NOMO-1 treated with DMSO at 0.1 percent for 48 hours (cell line): ENCODE results near the gene TOX3.

Experiments used
- DNase-seq: peaks from one replicate; lab custom pipeline; 2025; ENCODE audit not compliant: unreplicated experiment; lab: John Stamatoyannopoulos, UW

Gene TOX3

GRCh38 chr16:52494621-52495020 lies 52.3 kb downstream of the TOX3 start:
- DNase-seq: no peak

DNA sequence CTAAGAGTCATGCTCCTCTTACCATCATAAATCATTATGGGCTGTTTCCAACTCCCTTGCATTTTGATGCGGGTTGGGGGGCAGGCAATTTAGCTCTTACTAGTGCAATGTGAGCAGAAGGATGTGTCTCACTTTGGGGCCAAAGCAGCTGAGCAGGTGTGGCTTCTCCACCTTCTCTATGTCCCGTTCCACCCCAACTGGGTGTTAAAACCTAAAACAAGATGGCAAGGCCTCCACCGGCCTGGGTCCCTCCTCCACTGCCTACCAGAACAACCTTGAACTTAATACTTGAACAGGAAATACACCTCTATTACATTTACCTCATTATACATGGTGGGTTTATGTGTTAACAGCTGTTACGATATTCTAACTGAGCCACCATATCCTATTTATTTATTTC lies 52.8 kb downstream of the TOX3 start:
- DNase-seq: no peak

DNA sequence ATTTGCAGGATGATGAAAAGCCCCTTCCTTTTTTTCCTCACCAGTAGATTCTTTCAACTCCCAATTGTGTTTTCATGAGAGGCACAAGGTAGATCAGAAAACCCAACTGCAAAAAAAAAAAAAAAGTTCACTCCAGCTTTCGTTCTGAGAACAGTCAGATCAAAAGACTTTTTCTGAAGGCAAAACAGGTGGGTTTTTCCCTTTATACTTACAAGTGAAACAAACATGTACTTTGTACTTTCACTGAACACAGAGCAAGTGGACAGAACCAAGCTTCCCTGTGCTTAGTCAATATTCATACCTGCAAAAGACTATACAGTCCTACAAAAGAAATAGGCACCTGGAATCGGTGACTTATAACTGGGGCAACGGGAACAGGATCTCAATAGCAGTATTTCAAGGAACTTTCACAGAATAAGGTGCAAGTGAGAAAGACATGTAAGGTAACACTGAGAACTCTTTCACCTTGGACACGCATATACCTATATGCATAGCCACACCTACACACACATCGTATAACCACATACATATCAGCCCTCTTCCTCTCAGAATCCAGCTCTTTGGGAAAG lies 54.1 kb downstream of the TOX3 start:
- DNase-seq: no peak

DNA sequence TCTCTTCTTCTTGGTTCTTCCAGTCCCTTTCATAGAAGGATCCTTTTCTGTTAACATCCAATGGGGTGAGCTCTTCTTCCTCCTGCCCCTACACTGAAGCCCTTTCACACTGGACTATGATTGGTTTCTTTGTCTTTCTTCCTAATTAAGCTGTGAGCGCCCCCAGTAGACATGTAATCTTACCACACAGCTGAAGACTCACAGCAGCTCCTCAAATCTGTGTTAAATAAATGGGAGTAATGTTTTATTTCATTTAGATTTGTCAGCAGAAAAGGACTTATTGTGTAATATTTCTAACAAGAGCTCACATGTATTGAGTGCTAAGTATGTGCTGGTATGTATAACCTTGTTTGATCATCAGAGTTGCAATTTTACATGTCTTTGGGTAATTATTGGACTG lies 55.7 kb downstream of the TOX3 start:
- no peak for DNase-seq

- no peak for DNase-seq
Measured at GRCh38 chr16:52489894-52490293, 57.0 kb downstream of the TOX3 start.

DNA sequence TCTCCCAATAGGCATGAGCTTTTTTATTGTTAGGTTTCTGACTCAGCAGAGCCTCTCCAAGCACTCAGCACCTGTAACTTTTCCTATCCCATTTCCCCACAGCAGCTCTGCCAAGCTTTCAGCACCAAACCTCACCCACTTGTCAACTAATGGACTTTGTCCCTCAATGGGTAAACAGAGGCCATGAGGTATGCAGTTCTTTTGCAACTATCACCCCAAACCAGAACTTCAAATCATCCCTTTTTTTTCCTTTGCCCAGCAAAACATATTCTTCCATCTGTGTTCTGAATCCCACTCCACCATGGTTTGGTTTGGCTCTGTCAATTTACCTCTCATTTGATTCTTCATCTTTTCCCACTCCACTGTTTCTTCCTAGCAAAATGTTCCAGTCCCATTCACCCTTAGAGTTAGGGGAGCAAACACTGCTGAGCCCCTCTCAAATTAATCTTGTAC lies 58.1 kb downstream of the TOX3 start:
- DNase-seq: no peak

DNA sequence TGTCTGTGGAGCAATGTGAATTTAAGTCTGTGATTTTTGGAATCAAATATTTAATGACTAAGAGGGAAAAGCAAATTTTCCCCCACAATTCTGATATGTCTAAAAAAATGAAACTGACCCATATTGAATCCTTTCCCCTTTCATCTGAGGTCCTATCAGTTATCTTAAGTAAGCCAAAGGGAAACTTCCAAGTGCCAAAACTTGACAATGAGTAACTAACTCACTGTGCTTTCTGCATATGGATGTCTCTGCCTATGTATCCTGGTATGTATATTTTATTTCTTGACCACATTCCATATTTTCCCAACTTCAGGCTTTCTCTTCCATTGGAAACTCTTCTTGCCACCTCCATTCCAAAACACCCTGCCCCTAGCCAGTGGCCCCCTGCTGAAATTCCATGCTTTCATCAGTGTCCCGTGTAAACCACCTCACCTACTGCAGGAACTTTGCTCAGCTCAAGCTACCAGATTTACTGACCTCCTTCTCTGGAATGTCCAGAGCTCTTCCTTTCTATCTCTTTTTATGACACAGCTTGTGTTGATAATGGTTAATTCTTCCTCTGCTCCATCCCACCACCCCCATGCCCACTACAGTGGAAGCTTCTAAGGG lies 59.0 kb downstream of the TOX3 start:
- no peak for DNase-seq

- DNase-seq: no peak
Measured at GRCh38 chr16:52480237-52480636, 66.7 kb downstream of the TOX3 start.

DNA sequence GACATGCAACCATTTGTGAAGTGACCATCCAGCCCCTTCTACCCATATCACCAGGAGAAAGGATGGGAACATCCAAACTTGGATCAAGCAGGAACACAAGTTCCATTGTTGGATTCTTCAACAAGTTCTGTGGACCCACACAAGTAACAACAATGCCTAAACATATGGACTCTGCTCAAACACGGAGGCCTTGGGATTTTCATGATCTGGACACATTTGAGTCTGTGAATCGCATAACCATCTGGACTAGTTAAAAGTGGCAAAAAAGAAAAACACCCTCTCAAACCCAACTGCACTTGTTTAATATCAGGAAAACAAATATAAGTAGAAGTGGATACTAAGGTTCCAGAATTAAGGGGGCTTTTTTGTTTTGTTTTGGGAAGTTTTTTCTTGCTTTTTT lies 70.8 kb downstream of the TOX3 start:
- no peak for DNase-seq

DNA sequence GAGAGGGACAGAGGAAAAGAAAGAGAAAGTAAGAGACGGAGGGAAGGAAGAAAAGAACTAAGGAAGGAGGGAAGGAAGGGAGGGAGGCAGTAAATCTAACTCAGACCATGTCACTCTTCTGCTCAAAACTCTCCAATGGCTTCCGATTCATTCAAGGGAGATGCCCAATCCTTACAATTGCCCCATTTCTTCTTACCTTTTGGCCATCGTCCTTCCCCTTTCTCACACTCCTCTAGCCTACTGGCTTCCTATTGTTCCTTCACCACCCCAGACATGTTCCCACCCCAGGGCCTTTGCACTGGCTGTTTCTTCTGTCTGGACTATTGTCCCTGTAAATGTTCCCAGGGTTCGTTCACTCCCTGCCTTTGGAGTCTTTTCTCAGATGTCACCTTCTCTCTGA lies 72.3 kb downstream of the TOX3 start:
- DNase-seq: no peak

DNA sequence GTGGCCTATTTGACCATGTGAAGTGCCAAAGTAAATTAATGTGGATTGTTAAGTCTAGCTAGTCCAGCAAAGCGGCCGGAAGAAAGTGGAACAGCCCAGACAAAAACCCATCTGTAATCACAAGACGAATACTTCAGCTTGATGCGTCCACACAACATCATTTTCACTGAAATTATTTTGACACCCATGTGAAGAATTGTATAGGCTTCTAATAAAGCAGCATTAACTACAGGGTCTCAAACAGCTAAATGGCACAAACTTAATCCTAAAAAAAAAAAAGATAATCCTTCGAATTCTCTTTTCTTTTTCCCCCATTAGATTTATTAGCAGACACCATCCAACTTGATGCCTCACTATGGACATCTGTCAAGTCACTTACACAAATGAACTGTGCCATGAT lies 73.8 kb downstream of the TOX3 start:
- no peak for DNase-seq

DNA sequence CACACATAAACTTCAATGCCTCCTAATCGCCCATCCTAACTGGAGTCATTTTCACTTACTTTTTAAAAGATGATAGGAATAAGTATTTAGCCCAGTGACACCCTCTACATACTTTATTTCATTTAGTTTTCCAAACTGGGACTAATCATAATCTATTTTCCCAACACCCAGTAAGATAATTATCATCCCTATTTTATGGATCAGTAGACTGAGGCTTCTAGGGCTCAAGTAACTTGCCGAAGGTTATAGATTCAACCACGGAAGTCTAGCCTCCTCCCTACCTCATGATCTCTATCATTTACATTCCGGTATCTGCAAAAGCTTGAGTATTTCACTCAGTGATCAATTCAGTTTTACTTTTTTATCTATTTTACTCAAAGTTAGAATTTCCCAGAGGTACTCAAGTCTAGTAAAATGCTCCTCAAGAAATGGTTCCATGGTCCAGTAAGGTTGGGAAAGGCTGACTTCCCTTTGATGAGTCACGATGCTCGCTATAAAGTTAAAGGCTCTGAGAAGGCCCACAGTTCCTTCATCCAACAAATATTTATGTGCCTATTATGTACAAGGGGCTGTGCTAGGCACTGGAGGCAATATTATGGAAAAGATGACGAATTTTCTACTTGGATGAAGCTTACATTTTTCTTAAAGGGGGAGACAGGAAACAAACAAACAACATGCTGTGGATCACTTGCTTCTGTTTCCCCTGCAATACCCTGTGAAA lies 75.1 kb downstream of the TOX3 start:
- no peak for DNase-seq

DNA sequence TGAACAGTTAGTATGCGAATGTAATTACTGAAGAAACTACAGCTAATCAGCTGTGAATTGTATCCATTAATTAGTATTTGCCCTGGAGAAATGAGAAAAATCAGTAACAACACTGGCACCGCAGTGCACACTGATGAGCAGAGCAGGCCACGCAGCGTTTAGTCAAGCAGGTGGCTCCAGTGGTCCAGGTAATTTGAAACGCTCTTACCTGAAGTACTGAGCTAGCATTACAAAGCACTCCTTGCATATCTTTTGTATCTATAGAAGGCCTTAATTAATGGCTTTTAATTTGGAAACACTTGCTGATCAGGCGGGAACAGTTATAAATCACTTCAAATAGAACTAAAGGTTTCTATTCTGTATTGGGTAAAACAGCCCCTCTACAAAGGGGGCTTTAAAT lies 76.4 kb downstream of the TOX3 start:
- no peak for DNase-seq

GRCh38 chr16:52469775-52470174 lies 77.2 kb downstream of the TOX3 start:
- DNase-seq: no peak

GRCh38 chr16:52469091-52469490 lies 77.9 kb downstream of the TOX3 start:
- no peak for DNase-seq

GRCh38 chr16:52467753-52468152 lies 79.2 kb downstream of the TOX3 start:
- DNase-seq: no peak

DNA sequence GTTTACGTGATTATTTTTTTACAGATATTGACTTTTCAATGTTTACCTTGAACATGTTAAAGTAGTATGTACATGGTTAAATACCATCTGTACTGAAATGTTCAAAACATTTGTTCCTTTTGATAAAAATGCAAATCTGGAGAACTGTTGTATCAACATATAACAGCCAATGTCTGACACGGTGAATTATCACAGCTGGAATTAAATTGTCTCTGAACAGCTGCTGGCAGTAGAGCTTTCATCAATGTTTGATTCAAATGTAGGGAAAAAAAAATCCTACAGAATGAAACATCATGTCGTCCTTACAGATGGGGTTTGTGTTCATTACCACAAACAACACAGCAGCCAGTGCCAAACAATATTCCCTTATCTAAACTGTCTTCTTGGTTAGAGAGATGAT lies 79.9 kb downstream of the TOX3 start:
- no peak for DNase-seq

DNA sequence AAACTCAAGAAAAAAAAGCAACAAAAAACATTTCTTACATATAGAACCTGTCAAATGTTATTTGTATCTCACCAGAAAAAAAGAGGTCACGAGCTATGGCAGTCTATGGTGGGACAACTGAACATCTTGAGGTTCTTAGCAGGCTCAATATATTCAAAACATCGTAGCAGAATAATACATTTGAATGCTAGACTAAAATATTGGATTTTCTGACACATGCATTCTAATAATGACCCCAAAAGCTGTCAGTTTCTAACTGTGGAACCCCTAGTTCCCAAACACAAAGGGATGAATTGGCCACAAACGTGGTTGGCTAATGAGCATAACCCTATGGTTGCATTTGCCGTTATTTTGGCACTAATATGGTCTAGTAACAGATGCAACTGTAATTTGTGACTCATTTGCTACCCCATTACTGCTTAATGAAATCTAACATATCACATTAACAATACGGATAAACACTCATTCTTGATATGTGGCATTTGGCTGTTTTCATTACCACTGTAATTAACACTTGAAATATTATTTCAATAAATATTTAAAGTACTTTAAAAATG lies 81.2 kb downstream of the TOX3 start:
- DNase-seq: no peak

GRCh38 chr16:52463904-52464303 lies 83.0 kb downstream of the TOX3 start:
- DNase-seq: no peak

GRCh38 chr16:52462816-52463215 lies 84.1 kb downstream of the TOX3 start:
- no peak for DNase-seq

- DNase-seq: no peak
Measured at GRCh38 chr16:52460639-52461178, 86.2 kb downstream of the TOX3 start.

DNA sequence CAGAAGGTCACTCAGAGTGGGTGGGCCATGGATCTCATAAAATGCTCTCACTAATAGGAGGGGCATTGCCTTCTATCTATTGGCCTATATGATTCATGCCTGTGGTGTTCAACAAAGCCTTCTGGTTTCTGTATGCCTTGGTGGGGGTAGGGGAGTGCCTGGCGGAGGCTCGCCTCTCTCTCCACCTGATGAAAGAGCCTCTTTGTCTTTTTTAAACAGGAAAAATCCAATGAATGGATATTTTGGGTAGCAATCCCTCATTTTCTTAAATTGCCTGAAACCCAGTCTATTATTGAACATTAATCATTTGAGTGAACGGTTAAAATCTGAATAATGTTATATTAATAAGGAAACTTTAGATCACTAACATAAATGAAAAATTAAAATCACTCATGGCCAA lies 90.6 kb downstream of the TOX3 start:
- DNase-seq: no peak
